ENCODE measurements around the gene DPM2. TPM values are rescaled to one million over a fixed set of nuclear protein-coding genes. Genes with fewer than 3 reads are reported as not detected.

Gene DPM2
- total and polyA plus RNA-seq, 8 donors: 1.7 to 98.2 (median 35.3) TPM

DNA sequence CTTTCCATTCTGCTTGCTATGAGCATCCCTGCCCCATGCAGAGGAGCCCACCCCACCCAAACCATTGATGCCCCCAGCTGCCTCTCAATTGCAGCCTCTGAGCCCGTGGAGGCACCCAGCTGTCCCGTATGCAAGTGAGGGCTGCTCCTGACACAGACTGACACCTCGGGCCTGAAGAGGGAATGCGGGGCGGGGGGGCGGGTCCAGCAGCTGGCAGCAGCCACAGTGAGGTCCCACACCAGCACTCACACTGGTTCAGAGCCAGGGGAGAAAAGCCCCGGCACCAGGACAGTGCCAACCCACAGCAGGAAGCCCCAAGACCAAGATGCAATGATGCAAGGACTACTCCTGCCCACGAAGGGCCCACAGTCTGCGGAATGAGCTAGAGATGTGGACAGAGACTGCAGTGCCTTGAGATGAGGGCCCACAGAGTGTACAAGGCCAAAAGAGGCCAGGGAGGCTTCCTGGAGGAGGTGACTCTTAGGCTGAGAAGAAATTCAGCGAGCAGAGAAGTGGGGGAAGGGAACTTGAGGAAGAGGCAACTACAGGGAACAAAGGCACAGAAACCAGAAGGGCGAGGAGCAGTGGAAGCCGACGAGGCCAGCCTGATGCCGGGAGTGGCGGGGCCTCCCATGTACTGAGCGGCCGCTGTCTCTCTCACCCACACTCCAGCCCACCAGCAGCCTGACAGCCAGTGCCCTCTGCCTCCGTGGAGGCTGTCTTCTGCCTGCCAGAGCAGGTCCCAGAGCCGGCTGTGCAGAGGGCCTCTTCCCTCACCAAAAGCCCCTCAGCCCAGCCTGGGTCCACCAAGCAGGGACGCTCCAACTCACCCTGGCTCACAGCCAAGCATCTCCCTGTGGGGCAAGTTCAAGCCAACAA lies 33.9 kb upstream of the DPM2 start:
- peak in 1 of 2 donors; percentile 37 for DNase-seq
- TF ChIP-seq, protein P1, sequence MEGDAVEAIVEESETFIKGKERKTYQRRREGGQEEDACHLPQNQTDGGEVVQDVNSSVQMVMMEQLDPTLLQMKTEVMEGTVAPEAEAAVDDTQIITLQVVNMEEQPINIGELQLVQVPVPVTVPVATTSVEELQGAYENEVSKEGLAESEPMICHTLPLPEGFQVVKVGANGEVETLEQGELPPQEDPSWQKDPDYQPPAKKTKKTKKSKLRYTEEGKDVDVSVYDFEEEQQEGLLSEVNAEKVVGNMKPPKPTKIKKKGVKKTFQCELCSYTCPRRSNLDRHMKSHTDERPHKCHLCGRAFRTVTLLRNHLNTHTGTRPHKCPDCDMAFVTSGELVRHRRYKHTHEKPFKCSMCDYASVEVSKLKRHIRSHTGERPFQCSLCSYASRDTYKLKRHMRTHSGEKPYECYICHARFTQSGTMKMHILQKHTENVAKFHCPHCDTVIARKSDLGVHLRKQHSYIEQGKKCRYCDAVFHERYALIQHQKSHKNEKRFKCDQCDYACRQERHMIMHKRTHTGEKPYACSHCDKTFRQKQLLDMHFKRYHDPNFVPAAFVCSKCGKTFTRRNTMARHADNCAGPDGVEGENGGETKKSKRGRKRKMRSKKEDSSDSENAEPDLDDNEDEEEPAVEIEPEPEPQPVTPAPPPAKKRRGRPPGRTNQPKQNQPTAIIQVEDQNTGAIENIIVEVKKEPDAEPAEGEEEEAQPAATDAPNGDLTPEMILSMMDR (IDR thresholded peaks at IDR 0.05): no peak
- TF ChIP-seq POLR2AphosphoS5 (IDR thresholded peaks at IDR 0.05): no peak
- H3K4me3 ChIP-seq: peak overlapping the region in 3 of 4 donors; percentile 2 to 91 (median 20)
- H3K9me3 ChIP-seq: no peaks in the 10 kb centered on the region
- peak overlapping the region; percentile 71 to 99 (median 94) for H3K27ac ChIP-seq
- H3K4me1 ChIP-seq: peaks cover 97 to 100% (median 100%) of the 10 kb centered on the region in 4 donors
- WGBS, 5 donors: 31 to 56% (median 35%) methylated on average over 11 to 20 of the region's 20 CpGs
- H3K27me3 ChIP-seq: no peaks in the 10 kb centered on the region
- no peaks in the 10 kb centered on the region for H3K36me3 ChIP-seq
- intact Hi-C loops (cut with DNase I; ENCODE audit: low total_unique reads): no loop called here

DNA sequence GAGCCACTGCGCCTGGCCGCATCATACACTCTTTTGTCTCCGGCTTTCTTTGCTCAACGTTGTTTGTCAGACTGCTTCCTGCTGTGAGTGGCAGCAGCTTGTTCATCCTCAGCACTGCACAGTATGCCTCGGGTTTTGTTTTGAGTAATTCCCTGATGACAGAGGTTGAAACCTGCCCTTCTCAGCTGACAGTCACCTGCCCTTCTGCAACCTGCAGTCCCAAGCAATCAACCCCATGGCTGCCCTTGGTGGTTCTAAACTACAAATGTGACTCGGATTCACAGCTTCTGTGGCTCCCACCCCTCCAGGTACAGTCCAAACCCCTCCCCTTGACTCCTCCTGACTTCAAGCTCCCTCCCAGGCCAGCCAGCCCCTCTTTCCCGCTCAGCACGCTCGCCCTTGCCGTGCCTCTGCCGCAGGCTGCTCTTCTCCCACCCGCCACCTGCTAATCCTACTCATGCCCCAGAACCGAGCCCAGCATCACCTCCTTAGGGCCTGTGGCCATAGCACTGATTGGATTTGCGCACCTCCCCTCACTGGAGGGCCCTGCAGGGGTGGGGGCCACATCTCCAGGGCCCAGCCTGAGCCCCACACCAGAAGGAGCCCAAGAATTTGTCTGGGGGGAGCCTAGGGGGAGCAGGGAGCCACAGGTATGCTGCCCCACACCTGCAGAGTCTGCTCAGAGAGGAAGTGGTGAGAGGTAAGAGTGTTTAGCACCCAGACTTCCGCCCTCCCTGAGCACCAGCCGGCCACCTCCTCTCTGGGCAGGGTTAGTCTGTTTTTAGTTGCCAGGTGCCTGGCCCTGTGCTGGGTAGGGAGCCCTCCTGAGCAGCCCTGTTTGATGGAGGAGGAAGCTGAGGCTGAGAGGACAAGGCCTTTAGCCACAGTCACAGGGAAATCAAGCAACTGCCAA lies 33.0 kb upstream of the DPM2 start:
- TF ChIP-seq, protein P1 (IDR thresholded peaks at IDR 0.05): no peak
- TF ChIP-seq POLR2AphosphoS5 (IDR thresholded peaks at IDR 0.05) (no peak), EP300 (IDR thresholded peaks at IDR 0.05) (no peak), POLR2A (IDR thresholded peaks at IDR 0.05) (no peak)
- DNase-seq: peak in 1 of 2 donors; percentile 55
- Histone ChIP-seq H3K36me3 (no peaks in the 10 kb centered on the region), H3K27ac (peak overlapping the region; percentile 71 to 99 (median 94)), H3K27me3 (no peaks in the 10 kb centered on the region), H3K9me3 (no peaks in the 10 kb centered on the region), H3K4me3 (peak overlapping the region in 2 of 4 donors; percentile 1 to 91), H3K4me1 (peaks cover 97 to 100% (median 100%) of the 10 kb centered on the region in 4 donors)
- 53 to 70% (median 61%) methylated on average over 14 to 16 of the region's 16 CpGs for WGBS, 5 donors
- intact Hi-C loops (cut with DNase I; ENCODE audit: low total_unique reads): no loop called here

DNA sequence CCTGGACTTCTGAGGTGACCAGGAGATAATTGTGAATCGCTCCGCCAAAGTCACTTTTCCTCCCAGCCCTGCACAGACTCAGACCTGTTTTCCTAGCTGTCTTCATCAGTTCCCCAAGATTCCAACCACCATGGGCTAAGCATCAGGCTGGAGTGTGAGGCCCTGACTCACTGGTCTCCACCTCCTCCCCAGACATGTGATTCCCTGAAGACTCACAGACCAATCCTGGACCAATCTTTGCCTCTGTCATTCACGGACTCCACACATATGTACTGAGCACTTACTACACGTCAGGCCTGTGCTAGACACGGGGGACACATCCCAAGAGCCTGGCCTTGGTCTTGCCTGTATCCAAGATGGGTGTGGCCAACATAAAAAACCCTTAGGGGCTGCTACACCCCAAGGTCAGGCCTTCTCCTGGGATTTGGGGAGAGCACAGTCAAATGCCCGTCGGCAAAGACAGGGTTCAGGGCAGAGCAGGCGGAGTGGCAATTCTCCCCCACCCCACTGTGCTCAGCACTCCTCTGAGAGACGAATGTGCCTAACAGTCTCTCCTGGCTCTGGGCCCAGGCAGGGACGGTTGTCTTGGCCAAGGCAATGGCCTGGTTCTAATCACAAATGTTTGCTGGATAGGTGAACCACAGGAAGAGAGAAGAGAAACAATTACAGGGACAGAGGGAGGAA lies 31.2 kb upstream of the DPM2 start:
- H3K36me3 ChIP-seq: no peaks in the 10 kb centered on the region
- 44 to 52% (median 48%) methylated on average over 10 of the region's 10 CpGs for WGBS, 5 donors
- no peaks in the 10 kb centered on the region for H3K9me3 ChIP-seq
- H3K4me3 ChIP-seq: peak overlapping the region in 1 of 4 donors; percentile 11
- intact Hi-C loops (cut with DNase I; ENCODE audit: low total_unique reads): no loop called here
- DNase-seq: peak; percentile 68 to 84
- H3K27me3 ChIP-seq: no peaks in the 10 kb centered on the region
- H3K27ac ChIP-seq: peak overlapping the region; percentile 64 to 99 (median 94)
- TF ChIP-seq, protein P1 (IDR thresholded peaks at IDR 0.05): no peak
- TF ChIP-seq POLR2AphosphoS5 (IDR thresholded peaks at IDR 0.05): peak; percentile 12 to 81 (median 32)
- H3K4me1 ChIP-seq: peaks cover 97 to 100% (median 99%) of the 10 kb centered on the region in 4 donors

DNA sequence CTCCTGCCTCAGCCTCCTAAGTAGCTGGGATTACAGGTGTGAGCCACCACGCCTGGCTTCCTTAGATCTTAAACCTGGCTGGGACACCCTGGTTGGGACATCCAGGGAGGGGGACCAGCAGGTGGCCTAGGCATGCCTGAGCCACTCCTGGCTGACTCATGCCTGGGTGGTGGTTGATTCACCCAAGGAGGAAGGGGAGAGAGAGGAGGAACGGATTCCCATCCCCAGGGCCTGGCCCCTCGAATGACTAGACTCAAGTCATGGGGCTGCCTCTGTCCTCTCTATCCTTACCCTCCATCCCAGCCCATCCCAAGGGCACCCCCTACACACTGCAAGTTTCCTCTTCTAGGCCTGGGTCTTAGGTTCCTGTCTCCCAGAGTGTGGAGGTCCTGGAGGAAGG lies 30.4 kb upstream of the DPM2 start:
- H3K9me3 ChIP-seq: no peaks in the 10 kb centered on the region
- peaks cover 97 to 100% (median 99%) of the 10 kb centered on the region in 4 donors for H3K4me1 ChIP-seq
- peak overlapping the region; percentile 64 to 99 (median 94) for H3K27ac ChIP-seq
- DNase-seq: peak; percentile 62 to 75
- H3K27me3 ChIP-seq: no peaks in the 10 kb centered on the region
- H3K4me3 ChIP-seq: no peak overlapping the region
- H3K36me3 ChIP-seq: no peaks in the 10 kb centered on the region
- intact Hi-C loops (cut with DNase I; ENCODE audit: low total_unique reads): no loop called here
- 52 to 71% (median 61%) methylated on average over 3 of the region's 3 CpGs for WGBS, 5 donors
- peak in 2 of 3 donors; percentile 32 to 71 for TF ChIP-seq POLR2AphosphoS5 (IDR thresholded peaks at IDR 0.05)
- TF ChIP-seq, protein P1 (IDR thresholded peaks at IDR 0.05): no peak
